HG03442 (cell line): Measurements from ENCODE around the gene SGMS1.

Source experiments
- ATAC-seq: cut with Tn5 transposase; IDR thresholded peaks from one replicate; pipeline ENCODE4 v1.9.1; 2021; ENCODE audit warnings: mild to moderate bottlenecking, moderate library complexity; ENCODE audit not compliant: unreplicated experiment

SGMS1 gene

DNA sequence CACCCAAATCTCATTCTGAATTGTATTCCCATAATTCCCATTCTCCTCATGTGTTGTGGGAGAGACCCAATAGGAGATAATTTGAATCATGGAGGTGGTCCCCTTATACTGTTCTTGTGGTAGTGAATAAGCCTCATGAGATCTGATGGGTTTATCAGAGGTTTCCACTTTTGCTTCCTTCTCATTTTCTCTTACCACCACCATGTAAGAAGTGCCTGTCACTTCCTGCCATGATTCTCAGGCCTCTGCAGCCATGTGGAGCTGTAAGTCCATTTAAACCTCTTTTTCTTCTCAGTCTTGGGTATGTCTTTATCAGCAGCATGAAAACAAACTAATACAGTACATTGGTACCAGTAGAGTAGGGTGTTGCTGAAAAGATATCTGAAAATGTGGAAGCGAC lies 274.2 kb downstream of the SGMS1 start:
- ATAC-seq, result no peak

DNA sequence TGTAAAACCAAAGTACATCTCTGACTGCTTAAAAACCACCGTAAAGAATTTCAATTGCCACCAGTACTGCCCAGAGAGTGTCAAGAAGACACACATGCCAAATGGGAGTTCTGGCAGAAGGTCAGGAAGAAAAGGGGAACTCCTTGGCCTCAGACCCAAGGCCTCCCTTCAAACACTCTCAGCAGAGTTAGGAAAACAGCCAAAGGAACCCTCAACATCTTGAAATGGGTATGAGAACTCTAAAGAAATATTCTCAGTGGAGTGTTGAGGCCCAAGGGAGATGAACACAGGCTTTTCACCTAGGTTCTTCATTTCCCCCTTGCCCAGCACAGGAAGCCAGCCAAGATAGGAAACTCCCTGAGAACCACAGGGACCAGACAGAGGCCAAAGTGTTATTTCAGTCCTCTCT lies 276.4 kb downstream of the SGMS1 start:
- peak; percentile 96 for ATAC-seq

DNA sequence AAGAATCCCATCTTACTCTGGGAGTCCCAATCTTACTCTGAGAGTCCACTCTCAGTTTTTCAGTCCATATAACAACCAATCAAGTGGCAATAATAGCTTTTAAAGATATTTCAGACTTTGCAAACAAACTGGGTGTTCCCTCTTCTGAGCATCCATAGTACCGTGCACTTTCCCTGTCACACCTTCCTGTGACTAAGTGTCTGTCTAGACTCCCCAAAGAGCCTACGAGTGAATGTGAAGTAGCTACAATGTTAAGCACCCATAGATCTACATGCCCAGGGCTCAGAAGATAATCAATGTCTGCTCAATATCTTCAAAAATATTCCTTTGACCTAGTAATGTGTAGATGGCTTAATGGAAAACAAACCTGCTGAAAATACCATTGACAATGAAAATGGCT lies 276.8 kb downstream of the SGMS1 start:
- peak; percentile 21 for ATAC-seq

DNA sequence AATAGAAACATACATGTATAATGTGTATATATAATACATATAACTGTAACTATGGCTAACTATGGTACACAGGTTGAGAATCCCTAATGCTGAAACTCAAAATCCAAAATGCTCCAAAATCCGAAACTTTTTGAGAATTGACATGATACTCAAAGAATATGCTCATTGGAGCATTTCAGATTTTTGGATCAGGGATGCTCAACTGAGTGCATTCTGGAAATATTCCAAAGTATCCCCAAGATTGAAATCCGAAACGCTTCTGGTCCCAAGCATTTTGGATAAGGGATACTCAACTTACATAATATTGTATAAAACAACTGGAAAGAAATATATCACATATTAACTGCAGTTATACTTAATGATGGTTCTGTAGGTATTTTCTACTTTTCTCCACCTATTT lies 278.2 kb downstream of the SGMS1 start:
- no peak for ATAC-seq

DNA sequence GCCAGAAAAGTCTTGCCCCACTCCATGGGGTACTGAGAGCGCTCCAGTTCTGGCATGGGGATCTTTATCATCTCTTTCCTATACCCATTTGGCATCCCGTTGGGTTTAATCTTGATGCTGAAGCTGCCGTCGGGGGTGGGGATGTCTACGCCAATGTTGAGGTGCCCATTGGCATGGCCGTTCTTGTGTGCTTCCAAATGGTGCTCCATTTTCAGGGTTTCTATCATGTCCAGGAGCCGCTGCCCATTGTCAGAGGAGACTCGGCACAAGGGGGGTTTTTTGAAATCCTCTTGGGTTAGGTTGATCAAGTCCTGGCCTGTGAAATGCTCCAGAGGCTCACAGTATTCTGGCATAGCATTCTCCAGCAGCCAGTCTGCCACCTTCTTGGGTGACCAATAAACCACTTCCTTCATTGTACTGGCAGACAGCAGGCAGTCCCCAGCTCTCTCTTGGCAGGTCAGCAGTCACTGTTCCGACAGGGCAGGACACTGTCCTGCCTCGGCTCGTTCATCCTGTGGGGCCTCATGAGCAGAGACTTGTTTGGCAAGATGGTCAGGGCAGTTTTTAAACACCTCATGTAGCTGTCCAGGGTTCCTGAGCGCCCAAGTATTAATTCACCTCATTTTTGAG lies 279.9 kb downstream of the SGMS1 start:
- ATAC-seq, result no peak

DNA sequence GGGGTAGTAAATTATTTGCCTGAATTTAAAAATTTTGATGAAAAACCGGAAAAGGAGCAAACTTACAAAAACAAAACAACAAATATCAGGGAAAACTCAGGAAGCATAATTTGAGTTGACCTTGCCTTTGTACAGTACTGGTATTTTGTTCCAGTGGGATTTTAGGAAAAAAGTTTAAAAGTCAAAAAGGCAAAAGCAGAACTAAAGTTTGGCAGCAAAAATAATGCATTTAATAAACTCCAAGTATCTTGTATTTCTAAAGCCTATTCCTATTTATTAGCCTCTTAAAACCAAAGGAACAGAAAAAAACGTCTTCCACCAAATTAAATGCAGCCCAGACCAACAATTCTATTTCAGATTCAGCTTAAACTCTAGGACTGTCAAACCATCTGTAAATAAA lies 281.8 kb downstream of the SGMS1 start:
- ATAC-seq, result no peak

DNA sequence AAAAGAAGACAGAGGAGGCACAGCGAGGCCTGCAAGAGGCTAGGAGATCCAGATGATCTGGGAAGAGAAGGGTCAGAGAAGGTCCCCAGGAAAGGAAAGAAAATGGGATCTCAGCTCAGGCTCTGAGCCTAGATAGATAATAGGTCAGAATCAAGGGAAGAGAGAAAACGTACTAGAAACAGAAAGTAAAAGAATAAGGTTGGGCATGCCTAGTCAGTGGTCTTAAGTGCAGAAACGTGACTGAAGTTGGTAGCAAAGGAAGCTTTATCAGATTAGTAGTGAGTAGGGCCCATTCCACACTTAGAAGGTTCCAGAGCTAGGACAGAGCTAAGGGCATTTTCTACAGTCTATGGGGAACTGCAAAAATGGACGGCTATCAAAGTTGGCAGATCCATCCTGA lies 287.6 kb downstream of the SGMS1 start:
- no peak for ATAC-seq

DNA sequence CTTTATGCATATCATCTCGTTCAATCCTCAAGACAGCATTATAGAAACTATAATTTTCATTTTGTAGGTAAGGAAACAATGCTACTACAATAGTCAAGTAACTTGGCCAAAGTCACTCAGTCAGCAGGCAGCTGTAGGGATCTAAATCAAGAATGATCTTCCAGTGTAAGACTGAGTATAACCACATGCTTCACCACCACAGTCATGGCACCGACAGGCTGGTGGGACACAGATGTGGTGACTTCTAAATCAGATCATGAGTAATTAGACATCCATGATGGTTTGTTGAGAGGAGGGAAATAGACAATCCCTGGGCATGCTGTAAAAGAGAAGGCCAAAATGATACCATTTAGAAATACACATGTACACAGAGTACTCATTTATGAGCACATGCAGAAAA lies 288.4 kb downstream of the SGMS1 start:
- no peak for ATAC-seq

DNA sequence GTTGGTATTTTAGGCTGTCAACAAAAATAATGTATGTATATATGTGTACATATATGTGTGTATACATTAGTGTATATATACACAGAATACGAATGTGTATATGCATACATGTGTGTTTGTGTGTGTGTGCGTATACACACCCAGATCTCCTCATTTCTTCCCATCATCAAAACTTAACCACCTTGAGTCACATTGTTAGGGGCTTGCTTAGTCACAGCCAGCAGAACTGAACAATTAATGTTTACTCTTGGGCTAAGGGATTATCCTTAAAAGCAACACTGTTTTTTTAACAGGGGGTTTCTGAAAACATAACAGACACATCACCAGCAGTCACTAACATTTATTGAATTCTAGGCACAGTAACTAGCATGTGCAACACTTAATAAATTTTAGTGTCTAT lies 289.5 kb downstream of the SGMS1 start:
- no peak for ATAC-seq

DNA sequence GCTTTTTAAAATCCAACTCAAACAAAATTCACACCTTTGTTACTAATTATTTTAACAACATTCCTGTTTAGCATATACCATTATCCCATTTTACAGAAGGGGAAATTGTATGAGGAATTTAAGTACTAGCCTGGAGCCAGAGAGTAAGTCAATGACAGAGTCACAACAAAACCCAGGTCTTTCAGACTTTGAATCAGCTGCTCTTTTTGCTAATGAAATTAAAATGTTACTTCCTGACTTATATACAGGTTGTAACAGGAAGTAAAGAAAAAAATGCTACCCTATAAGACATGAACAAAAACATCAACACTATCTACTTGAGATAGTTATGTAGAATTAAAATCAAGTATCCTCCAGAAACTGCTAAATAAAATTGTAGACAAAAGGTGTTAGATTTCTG lies 289.9 kb downstream of the SGMS1 start:
- no peak for ATAC-seq

DNA sequence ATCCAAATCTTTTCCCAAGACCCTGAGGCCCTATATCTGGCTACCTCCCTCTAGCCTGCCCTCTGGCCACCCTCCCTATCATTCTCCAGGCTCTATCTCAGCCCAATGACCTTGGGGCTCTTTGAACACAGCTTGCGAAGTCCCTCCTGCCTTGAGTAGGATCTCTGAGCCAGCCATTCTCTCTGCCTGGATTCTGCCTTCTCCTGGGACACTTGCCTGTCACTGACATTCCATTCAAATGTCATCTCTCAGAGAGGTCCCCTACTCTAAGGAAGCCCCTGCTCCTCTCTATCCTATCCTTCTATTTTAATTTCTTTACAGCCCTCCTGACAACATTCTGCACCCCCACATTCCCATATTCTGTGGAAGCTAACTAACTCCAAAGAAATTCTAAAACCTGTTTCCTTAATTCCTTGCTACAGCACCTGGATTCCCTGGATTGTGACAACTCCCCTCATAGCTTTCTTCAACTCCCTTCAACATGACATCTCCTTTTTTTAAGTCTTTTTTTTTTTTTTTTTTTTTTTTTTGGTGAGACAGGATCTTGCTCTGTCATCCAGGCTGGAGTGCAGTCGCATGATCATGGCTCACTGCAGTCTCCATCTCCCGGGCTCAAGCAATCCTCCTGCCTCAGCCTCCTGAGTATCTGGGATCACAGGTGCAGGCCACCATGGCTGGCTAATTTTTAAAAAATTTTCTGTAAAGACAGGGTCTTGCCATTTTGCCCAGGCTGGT lies 291.5 kb downstream of the SGMS1 start:
- no peak for ATAC-seq

DNA sequence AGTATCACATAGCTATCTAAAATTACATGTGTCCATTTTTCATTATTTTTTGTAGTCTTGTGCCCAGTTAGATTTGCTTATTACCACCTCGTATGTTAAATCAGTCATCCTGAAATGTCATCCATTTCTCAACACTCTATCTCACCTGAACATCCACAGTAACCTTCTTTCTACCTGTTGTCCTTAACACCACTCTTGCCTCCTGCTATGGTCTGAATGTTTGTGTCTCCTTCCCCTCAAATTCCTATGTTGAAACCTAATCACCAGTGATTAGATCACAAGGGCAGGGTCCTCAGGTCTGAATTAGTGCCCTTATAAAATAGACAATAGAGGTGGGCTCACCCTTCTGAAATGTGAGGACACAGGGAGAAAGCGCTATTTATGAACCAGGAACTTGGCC lies 292.3 kb downstream of the SGMS1 start:
- no peak for ATAC-seq

DNA sequence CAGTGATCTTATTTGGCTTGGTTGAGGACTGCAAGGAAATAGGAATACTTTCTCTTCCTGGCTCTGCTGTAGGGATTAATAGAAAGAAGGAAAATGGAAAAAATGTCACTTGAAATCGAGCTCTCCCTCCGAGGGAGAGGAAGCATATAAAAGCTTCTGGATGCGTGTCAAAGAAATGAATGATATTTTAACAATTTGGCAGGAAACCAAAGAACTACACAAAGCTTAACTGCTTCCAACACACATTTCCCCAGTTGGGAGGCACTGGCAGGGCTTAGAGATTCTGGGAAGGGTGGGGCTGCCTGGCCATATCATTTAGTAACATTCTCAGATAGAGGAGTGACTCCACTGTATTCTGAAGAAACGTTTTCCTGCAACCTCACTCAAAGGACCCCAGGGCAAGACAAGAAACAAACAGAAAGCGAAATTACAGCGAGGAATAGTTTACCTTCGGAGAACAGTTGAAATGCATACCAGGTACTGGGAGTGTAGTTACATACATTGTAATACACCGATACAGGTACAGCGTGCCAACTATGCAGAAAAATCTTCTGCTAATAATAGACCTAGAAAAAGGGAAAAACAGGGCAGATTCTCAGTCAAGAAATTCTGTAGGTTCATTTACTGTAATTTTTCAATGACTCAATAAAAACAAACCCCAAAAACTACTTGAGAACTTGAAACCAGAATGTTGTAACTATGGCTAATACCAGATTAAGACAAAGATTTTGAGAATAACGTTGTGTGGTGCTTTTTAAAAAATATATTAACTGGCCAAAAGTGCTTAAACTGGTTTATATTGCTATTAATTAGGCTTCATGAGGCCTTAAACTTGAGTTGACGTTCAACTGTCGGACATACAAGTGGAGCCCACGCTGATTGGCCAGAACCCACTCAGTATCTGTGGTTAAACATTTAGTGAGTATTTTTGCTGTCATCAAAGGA lies 296.7 kb downstream of the SGMS1 start:
- no peak for ATAC-seq

DNA sequence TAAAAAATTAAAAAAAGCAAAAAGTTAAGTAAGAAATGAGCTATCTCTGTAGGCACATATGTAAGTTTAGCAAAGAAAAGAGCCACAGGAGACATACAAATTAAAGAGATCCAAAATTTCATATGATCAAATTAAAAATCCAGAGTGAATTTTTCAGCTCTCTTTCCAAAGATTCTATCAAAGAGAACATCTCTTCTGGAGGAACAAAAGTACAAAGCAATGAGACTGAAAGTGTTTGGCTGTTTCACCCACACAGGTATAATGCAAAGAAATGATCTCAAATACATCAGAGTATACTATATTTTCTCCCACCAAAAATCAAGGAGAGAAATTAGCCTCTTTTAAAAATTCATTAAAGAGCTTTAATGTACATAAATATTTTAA lies 297.6 kb downstream of the SGMS1 start:
- ATAC-seq, result no peak

DNA sequence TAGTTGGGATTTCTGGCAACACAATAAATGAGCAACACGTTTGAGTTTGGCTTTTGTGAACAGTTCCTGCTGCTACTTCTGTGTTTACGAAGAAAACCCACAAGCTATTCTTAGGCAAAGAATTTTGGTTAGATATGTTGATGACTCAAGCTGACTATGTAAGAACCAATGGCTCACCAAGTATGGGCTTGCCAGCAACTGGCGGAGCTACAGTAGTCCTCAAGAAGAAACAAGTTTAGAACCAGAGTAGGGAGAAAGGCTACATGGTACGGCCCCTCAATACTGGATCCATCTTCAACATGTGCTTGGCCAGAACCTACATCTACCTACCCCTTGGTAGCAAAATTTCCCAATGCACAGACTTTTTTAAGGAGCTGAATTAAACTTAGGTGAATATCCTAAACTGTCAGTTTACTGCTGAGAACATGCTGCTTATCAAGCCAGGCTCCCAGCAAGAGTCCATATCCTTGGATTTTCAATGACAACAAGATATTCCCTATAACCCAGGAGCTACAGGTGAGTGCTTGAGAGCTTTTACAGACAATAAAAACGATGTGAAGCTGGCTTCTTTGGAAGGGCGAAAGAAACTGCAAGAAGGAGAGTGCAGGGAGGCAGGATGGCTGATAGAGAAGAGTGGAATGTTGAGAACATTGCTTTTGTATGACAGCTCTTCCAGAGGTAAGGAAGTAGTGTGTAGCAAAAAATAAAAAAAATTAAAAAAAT lies 298.1 kb downstream of the SGMS1 start:
- peak; percentile 95 for ATAC-seq

DNA sequence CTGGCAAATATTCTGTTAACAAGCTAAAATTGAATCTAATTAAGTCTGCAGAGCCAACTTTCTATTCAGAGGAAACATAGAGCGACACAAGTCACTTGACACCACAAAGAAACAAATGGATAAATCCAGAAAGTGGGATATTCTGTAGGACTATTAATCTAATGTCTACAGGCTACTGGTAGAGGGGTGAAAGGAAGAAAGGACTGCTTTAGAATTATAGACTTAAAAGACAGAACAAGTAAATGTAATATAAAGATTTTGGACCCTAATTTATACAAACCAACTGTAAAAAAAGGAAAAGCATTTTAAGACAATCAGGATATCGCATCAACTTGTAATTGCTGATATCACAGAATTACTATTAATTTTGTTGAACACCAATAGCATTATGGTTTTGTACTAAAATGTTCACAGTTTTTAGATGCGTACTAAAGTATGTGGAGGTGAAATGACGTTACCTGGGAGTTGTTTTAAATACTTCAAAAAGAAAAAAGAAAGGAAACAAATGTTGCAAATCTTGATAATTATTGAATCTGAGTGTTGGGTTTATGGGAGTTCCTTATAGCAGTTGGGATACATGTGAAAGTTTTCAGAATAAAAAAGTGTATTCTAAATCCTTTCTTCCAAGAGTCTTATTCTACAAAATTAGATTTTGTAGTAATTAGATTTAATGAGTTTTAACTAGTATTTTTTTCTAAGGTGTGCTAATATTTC lies 298.9 kb downstream of the SGMS1 start:
- ATAC-seq, result no peak

DNA sequence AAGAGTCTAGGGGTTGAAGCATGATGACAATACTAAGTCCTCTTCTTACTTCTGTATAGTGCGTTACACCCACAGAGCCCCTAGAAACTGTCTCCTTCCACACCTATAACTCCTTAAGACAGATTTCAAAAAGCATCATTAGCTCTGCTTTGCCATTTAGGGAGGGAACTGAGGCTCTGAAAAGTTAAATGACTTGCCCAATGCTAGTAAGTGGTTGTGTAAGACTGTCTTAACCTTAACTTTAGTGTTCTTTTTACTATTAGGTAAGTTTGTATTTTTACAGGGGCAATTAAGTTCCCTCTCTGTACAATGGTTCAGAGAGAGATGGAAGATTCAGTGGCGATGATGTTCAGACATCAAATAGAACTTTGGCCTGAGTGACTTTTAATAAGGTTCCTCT lies 299.7 kb downstream of the SGMS1 start:
- no peak for ATAC-seq

DNA sequence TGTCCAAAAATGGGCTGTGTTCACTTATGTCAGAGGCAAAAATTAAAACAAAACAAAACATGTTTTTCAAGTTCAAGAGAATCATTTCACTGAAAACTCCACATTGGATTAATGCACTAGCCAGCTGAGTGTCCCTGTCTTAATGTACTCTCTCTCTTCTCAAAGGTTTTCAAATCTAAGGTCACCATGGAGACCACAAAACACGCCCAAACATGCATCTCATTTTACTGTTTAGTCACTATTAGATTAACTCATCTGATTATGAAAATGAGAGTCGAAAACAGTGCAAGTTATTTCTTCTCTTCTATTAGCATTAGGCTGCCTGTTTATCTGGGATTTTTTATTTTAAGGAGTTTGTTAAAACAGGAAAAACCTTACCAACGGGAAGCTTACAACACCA lies 301.7 kb downstream of the SGMS1 start:
- ATAC-seq, result peak; percentile 36

DNA sequence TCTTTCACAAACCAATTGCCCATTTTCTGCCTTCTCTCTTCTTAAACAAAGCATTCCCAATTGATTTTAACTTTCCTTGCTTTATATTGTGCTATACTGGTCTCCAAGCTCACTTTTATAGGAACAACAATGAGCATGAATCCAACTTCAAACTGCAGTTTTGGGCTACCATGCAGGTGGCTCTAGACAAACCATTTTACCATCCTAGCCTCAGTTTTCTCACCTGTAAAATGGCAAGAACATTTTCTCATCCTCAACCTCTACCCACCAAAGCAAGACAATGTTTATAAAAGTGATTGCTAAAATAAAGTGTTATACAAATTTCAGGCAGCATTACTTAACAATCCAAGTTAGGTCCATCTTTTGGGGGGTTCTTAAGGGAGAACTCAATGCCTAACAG lies 305.6 kb downstream of the SGMS1 start:
- no peak for ATAC-seq
